Panc1 (cell line): ENCODE data around the gene EFCC1.

Source experiments
- POLR2AphosphoS5 ChIP-seq: IDR thresholded peaks from 2 replicates; pipeline ENCODE4 v1.6.1; 2012; ENCODE audit warnings: mild to moderate bottlenecking, low read depth, low read length, moderate library complexity
- SIN3A ChIP-seq: IDR thresholded peaks from 2 replicates; pipeline ENCODE4 v1.6.1; 2012; ENCODE audit warnings: low read depth, mild to moderate bottlenecking, low read length, moderate library complexity, borderline replicate concordance; ENCODE audit not compliant: insufficient read depth
- TCF7L2 ChIP-seq: IDR thresholded peaks from 2 replicates; pipeline ENCODE4 v1.6.1; 2011; ENCODE audit warnings: mild to moderate bottlenecking, low read depth, low read length, inconsistent platforms
- TF ChIP-seq, protein P1 (sequence below): fragments of 450-650 bp; IDR thresholded peaks from 2 replicates; pipeline ENCODE4 v1.5.1; 2017; ENCODE audit warnings: mild to moderate bottlenecking
- TF ChIP-seq, protein P2 (sequence below), 2 experiments: IDR thresholded peaks; 2 replicates each; pipeline ENCODE4 v1.6.1; 2011 to 2012; ENCODE audit warnings: low read depth in 2 of 2, control low read depth in 1 of 2, low read length in 1 of 2, mild to moderate bottlenecking in 1 of 2, moderate library complexity in 1 of 2; ENCODE audit not compliant: insufficient read depth in 1 of 2

- TF ChIP-seq, protein P1, sequence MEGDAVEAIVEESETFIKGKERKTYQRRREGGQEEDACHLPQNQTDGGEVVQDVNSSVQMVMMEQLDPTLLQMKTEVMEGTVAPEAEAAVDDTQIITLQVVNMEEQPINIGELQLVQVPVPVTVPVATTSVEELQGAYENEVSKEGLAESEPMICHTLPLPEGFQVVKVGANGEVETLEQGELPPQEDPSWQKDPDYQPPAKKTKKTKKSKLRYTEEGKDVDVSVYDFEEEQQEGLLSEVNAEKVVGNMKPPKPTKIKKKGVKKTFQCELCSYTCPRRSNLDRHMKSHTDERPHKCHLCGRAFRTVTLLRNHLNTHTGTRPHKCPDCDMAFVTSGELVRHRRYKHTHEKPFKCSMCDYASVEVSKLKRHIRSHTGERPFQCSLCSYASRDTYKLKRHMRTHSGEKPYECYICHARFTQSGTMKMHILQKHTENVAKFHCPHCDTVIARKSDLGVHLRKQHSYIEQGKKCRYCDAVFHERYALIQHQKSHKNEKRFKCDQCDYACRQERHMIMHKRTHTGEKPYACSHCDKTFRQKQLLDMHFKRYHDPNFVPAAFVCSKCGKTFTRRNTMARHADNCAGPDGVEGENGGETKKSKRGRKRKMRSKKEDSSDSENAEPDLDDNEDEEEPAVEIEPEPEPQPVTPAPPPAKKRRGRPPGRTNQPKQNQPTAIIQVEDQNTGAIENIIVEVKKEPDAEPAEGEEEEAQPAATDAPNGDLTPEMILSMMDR, result no peak
- no peak for TF ChIP-seq POLR2AphosphoS5
- TF ChIP-seq, protein P2, sequence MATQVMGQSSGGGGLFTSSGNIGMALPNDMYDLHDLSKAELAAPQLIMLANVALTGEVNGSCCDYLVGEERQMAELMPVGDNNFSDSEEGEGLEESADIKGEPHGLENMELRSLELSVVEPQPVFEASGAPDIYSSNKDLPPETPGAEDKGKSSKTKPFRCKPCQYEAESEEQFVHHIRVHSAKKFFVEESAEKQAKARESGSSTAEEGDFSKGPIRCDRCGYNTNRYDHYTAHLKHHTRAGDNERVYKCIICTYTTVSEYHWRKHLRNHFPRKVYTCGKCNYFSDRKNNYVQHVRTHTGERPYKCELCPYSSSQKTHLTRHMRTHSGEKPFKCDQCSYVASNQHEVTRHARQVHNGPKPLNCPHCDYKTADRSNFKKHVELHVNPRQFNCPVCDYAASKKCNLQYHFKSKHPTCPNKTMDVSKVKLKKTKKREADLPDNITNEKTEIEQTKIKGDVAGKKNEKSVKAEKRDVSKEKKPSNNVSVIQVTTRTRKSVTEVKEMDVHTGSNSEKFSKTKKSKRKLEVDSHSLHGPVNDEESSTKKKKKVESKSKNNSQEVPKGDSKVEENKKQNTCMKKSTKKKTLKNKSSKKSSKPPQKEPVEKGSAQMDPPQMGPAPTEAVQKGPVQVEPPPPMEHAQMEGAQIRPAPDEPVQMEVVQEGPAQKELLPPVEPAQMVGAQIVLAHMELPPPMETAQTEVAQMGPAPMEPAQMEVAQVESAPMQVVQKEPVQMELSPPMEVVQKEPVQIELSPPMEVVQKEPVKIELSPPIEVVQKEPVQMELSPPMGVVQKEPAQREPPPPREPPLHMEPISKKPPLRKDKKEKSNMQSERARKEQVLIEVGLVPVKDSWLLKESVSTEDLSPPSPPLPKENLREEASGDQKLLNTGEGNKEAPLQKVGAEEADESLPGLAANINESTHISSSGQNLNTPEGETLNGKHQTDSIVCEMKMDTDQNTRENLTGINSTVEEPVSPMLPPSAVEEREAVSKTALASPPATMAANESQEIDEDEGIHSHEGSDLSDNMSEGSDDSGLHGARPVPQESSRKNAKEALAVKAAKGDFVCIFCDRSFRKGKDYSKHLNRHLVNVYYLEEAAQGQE (IDR thresholded peaks at IDR 0.05; ENCODE audit: insufficient read depth in 1 of 2, low read depth in 2 of 2, low read length in 1 of 2), result no peak
- no peak for TF ChIP-seq TCF7L2
- no peak for TF ChIP-seq SIN3A
Measured at GRCh38 chr3:129061023-129061887, 60.2 kb downstream of the EFCC1 start.
